Hematopoietic multipotent progenitor cell treated with erythropoietin and hydrocortisone succinate and interleukin-3 and kit ligand, for 15 days (in vitro differentiated cells): ENCODE measurements around the gene ADGRL3.
"Not testable (repeated sequence)": the region's sequence is repeated elsewhere in the genome, so short reads cannot be mapped to it uniquely, and the experiment has no call there.

Experiments
- DNase-seq: peaks from one replicate; pipeline ENCODE4 v3.0.0-alpha.2; 2015; ENCODE audit warnings: low spot score

Gene ADGRL3

GRCh38 chr4:61756937-61757336 lies 556.8 kb downstream of the ADGRL3 start:
- DNase-seq, result not testable (repeated sequence)

- DNase-seq, result not testable (repeated sequence)
Observed at GRCh38 chr4:61757983-61758382, 557.9 kb downstream of the ADGRL3 start.

- DNase-seq, result not testable (repeated sequence)
Observed at GRCh38 chr4:61758596-61758995, 558.5 kb downstream of the ADGRL3 start.

- DNase-seq, result not testable (repeated sequence)
Observed at GRCh38 chr4:61759245-61759644, 559.1 kb downstream of the ADGRL3 start.

GRCh38 chr4:61759885-61760284 lies 559.8 kb downstream of the ADGRL3 start:
- not testable (repeated sequence) for DNase-seq

- DNase-seq, result no peak
Observed at GRCh38 chr4:61760820-61761219, 560.7 kb downstream of the ADGRL3 start.

- DNase-seq, result no peak
Observed at GRCh38 chr4:61762722-61763627, 562.8 kb downstream of the ADGRL3 start.

- DNase-seq, result no peak
Observed at GRCh38 chr4:61763682-61764081, 563.6 kb downstream of the ADGRL3 start.

GRCh38 chr4:61764090-61764489 lies 564.0 kb downstream of the ADGRL3 start:
- DNase-seq, result not testable (repeated sequence)

GRCh38 chr4:61769444-61770167 lies 569.5 kb downstream of the ADGRL3 start:
- DNase-seq, result not testable (repeated sequence)

GRCh38 chr4:61770456-61770855 lies 570.3 kb downstream of the ADGRL3 start:
- no peak for DNase-seq

GRCh38 chr4:61771056-61771455 lies 570.9 kb downstream of the ADGRL3 start:
- DNase-seq, result no peak

GRCh38 chr4:61772126-61772525 lies 572.0 kb downstream of the ADGRL3 start:
- no peak for DNase-seq

GRCh38 chr4:61773655-61774245 lies 573.6 kb downstream of the ADGRL3 start:
- no peak for DNase-seq

- DNase-seq, result no peak
Observed at GRCh38 chr4:61782133-61782532, 582.0 kb downstream of the ADGRL3 start.

GRCh38 chr4:61783050-61783449 lies 582.9 kb downstream of the ADGRL3 start:
- DNase-seq, result no peak

GRCh38 chr4:61785761-61786160 lies 585.6 kb downstream of the ADGRL3 start:
- DNase-seq, result no peak

- DNase-seq, result no peak
Observed at GRCh38 chr4:61786211-61786610, 586.1 kb downstream of the ADGRL3 start.

- DNase-seq, result no peak
Observed at GRCh38 chr4:61795998-61796397, 595.9 kb downstream of the ADGRL3 start.

- DNase-seq, result no peak
Observed at GRCh38 chr4:61799794-61800193, 599.7 kb downstream of the ADGRL3 start.

- DNase-seq, result no peak
Observed at GRCh38 chr4:61805227-61805626, 605.1 kb downstream of the ADGRL3 start.

- DNase-seq, result no peak
Observed at GRCh38 chr4:61805979-61806378, 605.9 kb downstream of the ADGRL3 start.

- DNase-seq, result no peak
Observed at GRCh38 chr4:61812171-61812570, 612.0 kb downstream of the ADGRL3 start.
